Kidney (tissue), 14 donors: ENCODE data around the gene PLPPR1. TPM values are rescaled to one million over a fixed set of nuclear protein-coding genes. Genes with fewer than 3 reads are reported as not detected.

ENCODE experiments used
- DNase-seq, 5 donors: peaks; one replicate each; pipeline ENCODE4 v3.0.0-alpha.2; 2013 to 2020
- FAIRE-seq: peaks from 2 replicates; lab custom pipeline; 2012; peaks lifted over from hg19 to GRCh38; lab: Jason Lieb, UNC
- H3K27ac ChIP-seq, 2 donors: one replicate each; pipeline ENCODE4 v1.7.0; 2013; ENCODE audit warnings: low read depth in 2 of 2, low read length in 2 of 2, inconsistent platforms in 1 of 2
- H3K27me3 ChIP-seq: one replicate; pipeline ENCODE4 v1.7.1; 2013; ENCODE audit warnings: low read length, inconsistent platforms; ENCODE audit not compliant: control insufficient read depth, insufficient read depth
- H3K36me3 ChIP-seq, 3 donors: one replicate each; pipeline versions ENCODE4 v1.7.0 to v1.7.1; 2013; ENCODE audit warnings: low read length in 3 of 3, control low read depth in 1 of 3, inconsistent platforms in 1 of 3; ENCODE audit not compliant: insufficient read depth in 3 of 3, control insufficient read depth in 2 of 3
- H3K4me1 ChIP-seq, 3 donors: one replicate each; pipeline versions ENCODE4 v1.7.0 to v1.7.1; 2013; ENCODE audit warnings: low read length in 3 of 3, inconsistent platforms in 1 of 3, low read depth in 1 of 3; ENCODE audit not compliant: control insufficient read depth in 2 of 3, insufficient read depth in 2 of 3
- H3K4me3 ChIP-seq, 3 donors: one replicate each; pipeline versions ENCODE4 v1.7.0 to v1.8.1; 2013; ENCODE audit warnings: low read length in 3 of 3, control low read depth in 1 of 3, inconsistent platforms in 1 of 3
- H3K9ac ChIP-seq, 3 donors: one replicate each; pipeline versions ENCODE4 v1.7.0 to v1.7.1; 2013; ENCODE audit warnings: low read length in 3 of 3, control low read depth in 1 of 3, inconsistent platforms in 1 of 3
- H3K9me3 ChIP-seq, 3 donors: one replicate each; pipeline versions ENCODE4 v1.7.0 to v1.7.1; 2013; ENCODE audit warnings: low read length in 3 of 3, control low read depth in 1 of 3, inconsistent platforms in 1 of 3; ENCODE audit not compliant: control insufficient read depth in 2 of 3, insufficient read depth in 1 of 3
- intact Hi-C: fragments of 100-400 bp; cut with DNase I; formaldehyde crosslinking; loops from one replicate; pipeline ENCODE4 v1.11.1; 2022
- polyA plus RNA-seq: library from polyadenylated mRNA; stranded (reverse); fragments of 350-450 nt; fragmentation: Illumina TruSeq; extraction: RNeasy Lipid Tissue Mini Kit (QIAGEN cat#74804); gene quantifications from one replicate; pipeline ENCODE4 v1.2.3, GENCODE V29; 2014; ENCODE audit warnings: low read depth, low replicate concordance; ENCODE audit not compliant: insufficient read depth
- total RNA-seq: library from RNA; stranded (reverse); fragmentation: NEBNext Ultra II Directional; extraction: Animal tissue kit (Norgen Biotek cat#: 25700); gene quantifications from one replicate; pipeline ENCODE4 v1.2.1, GENCODE V29; 2021
- TF ChIP-seq, protein P1 (sequence below): IDR thresholded peaks from 3 replicates; pipeline ENCODE4 v1.5.1; 2012; ENCODE audit warnings: mild to moderate bottlenecking, moderate library complexity, borderline replicate concordance; ENCODE audit not compliant: insufficient read depth; ENCODE audit errors: extremely low read depth
- donor health status: control.
- donor health status: control.
- donor health status: control.
- donor health status: control.
- donor health status: control.
- donor health status: DM: yes; HTN: yes; CAD: no.
- donor health status: Normal renal cell carcinoma (clear cell type).

PLPPR1 gene
- total and polyA plus RNA-seq, 2 donors from 2014 or later = 0.98 to 21.6 TPM

DNA sequence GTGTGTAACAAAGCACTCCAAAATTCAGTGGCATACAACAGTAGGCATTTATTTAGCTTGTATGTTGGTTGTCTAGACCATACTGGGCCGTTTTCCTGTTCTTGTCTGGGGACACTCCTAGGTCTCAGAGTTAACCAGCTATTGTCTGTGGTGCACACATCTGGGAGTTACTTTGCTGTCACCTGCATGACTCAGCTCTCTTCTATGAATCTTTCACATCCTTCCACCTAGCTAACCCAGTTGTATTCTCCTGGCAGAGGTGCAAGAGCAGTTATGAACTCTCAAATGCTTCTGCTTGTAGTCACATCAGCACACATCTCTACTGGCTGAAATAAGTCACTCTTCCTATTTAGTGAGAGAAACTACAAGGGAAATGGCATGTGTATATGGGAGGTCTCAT, 218.2 kb downstream of the PLPPR1 start:
- FAIRE-seq (no peak), DNase-seq (no peak)
- Histone ChIP-seq H3K9me3 (no peaks in the 10 kb centered on the region), H3K4me1 (no peaks in the 10 kb centered on the region), H3K27ac (no peak overlapping the region), H3K36me3 (no peaks in the 10 kb centered on the region), H3K27me3 (no peaks in the 10 kb centered on the region), H3K9ac (no peak overlapping the region), H3K4me3 (no peak overlapping the region)
- intact Hi-C loops = no loop called here
- TF ChIP-seq, protein P1, sequence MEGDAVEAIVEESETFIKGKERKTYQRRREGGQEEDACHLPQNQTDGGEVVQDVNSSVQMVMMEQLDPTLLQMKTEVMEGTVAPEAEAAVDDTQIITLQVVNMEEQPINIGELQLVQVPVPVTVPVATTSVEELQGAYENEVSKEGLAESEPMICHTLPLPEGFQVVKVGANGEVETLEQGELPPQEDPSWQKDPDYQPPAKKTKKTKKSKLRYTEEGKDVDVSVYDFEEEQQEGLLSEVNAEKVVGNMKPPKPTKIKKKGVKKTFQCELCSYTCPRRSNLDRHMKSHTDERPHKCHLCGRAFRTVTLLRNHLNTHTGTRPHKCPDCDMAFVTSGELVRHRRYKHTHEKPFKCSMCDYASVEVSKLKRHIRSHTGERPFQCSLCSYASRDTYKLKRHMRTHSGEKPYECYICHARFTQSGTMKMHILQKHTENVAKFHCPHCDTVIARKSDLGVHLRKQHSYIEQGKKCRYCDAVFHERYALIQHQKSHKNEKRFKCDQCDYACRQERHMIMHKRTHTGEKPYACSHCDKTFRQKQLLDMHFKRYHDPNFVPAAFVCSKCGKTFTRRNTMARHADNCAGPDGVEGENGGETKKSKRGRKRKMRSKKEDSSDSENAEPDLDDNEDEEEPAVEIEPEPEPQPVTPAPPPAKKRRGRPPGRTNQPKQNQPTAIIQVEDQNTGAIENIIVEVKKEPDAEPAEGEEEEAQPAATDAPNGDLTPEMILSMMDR = no peak

DNA sequence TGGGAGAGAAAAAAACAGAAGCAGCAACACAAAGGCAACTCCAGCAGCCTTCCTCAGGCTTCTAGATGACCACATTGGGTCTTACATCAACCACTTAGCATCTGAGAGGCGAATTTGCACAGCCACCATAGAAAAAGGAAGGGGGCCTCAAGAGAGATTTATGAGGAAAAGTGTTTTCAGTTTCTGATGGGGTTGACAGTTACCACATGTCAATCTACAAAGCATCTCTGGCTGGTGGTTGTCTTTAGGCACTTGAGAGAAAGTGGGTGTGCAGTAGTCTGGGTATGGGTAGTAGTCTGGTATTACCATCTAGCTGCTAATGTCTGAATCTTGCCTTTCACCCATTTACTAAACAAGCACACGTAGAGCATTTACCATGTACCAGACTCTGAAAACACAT, 218.8 kb downstream of the PLPPR1 start:
- intact Hi-C loops = no loop called here
- Histone ChIP-seq H3K27ac (no peak overlapping the region), H3K4me3 (no peak overlapping the region), H3K36me3 (no peaks in the 10 kb centered on the region), H3K27me3 (no peaks in the 10 kb centered on the region), H3K4me1 (no peaks in the 10 kb centered on the region), H3K9me3 (no peaks in the 10 kb centered on the region), H3K9ac (no peak overlapping the region)
- DNase-seq (no peak), FAIRE-seq (no peak)
- TF ChIP-seq, protein P1 = no peak

- intact Hi-C loops = no loop called here
- FAIRE-seq (no peak), DNase-seq (peak in 1 of 5 donors; percentile 7)
- TF ChIP-seq, protein P1 = no peak
- H3K9ac ChIP-seq = no peak overlapping the region
- H3K4me3 ChIP-seq = no peak overlapping the region
- no peaks in the 10 kb centered on the region for H3K9me3 ChIP-seq
- no peaks in the 10 kb centered on the region for H3K4me1 ChIP-seq
- no peak overlapping the region for H3K27ac ChIP-seq
- H3K36me3 ChIP-seq = no peaks in the 10 kb centered on the region
- H3K27me3 ChIP-seq = no peaks in the 10 kb centered on the region
These were observed 226.4 kb downstream of the PLPPR1 start for GRCh38 chr9:101254733-101255433.

DNA sequence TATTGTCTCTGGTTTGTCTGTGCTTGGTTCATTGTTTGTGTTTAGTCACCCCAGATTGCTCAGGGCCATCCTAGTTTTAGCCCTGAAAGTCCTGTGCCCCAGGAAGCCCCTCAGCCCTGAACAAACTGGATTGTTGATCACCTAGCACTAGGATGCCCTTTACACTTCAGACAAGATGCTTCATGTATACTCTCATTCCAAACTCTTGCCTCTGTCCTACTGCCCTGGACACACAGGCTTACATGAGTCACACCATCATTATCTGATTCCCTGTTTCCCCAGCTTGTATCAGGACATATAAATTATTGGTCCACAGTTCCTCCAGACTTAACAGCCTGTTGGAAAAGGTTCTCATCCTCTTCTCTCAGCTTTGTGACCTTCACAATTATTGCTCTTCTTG, 236.2 kb downstream of the PLPPR1 start:
- Histone ChIP-seq H3K4me1 (no peaks in the 10 kb centered on the region), H3K4me3 (no peak overlapping the region), H3K36me3 (no peaks in the 10 kb centered on the region), H3K9ac (no peak overlapping the region), H3K9me3 (no peaks in the 10 kb centered on the region), H3K27ac (no peak overlapping the region), H3K27me3 (no peaks in the 10 kb centered on the region)
- intact Hi-C loops = no loop called here
- FAIRE-seq = no peak
- TF ChIP-seq, protein P1 = no peak
- no peak for DNase-seq
